Measurements from ENCODE around the gene ZNF440. TPM values are rescaled to one million over a fixed set of nuclear protein-coding genes. Genes with fewer than 3 reads are reported as not detected.

The ZNF440 gene
- polyA plus RNA-seq, 1 of the 3 experiments (the other 2 are of a cell fraction) = 2.0 TPM

GRCh38 chr19:11787536-11787935 lies 26.5 kb upstream of the ZNF440 start:
- Histone ChIP-seq H3K9me3 (peaks cover 24% of the 10 kb centered on the region), H4K20me1 (ENCODE audit: insufficient read depth) (no peaks in the 10 kb centered on the region), H3K79me2 (ENCODE audit: insufficient read depth) (no peaks in the 10 kb centered on the region), H3K27me3 (ENCODE audit: insufficient read depth) (no peaks in the 10 kb centered on the region), H3K9ac (no peak overlapping the region), H3K27ac (ENCODE audit: low read depth in 2 of 2, low read length in 1 of 2) (no peak overlapping the region), H3K9me2 (no peaks in the 10 kb centered on the region), H3K4me1 (ENCODE audit: control insufficient read depth in 1 of 2, insufficient read depth in 2 of 2, low read depth in 1 of 2, low read length in 1 of 2) (no peaks in the 10 kb centered on the region), H3F3A (replicated peaks; ENCODE audit: insufficient read depth) (no peaks in the 10 kb centered on the region), H2AFZ (ENCODE audit: low read depth) (no peak overlapping the region), H3K4me3 (ENCODE audit: low read depth in 2 of 2, low read length in 1 of 2) (no peak overlapping the region), H3K4me2 (no peak overlapping the region), H3K36me3 (replicated peaks in 1 of 2; ENCODE audit: control insufficient read depth in 1 of 2, insufficient read depth in 2 of 2, low read length in 1 of 2) (peaks cover 0 to 15% of the 10 kb centered on the region in 2 experiments)
- ChIA-PET POLR2A (no interaction called here), CTCF (interaction anchor here (2.3 kb wide), 1 partner anchor 10 kb away, joined by 20 read pairs; the partner anchor contains the start of gene ZNF491)
- WGBS (ENCODE audit: low lambda C conversion rate) = 60% methylated on average over 3 of the region's 3 CpGs
- TF ChIP-seq SIN3A (IDR thresholded peaks at IDR 0.05; ENCODE audit: borderline replicate concordance, low read depth, low read length) (no peak), MXI1 (IDR thresholded peaks at IDR 0.05; ENCODE audit: low read depth, low read length) (no peak), RXRA (IDR thresholded peaks at IDR 0.05; ENCODE audit: borderline replicate concordance, low read depth) (no peak), USF1 (IDR thresholded peaks at IDR 0.05; ENCODE audit: borderline replicate concordance, low read depth) (no peak), RAD21 (IDR thresholded peaks at IDR 0.05; ENCODE audit: low read length) (no peak), ZBTB33 (IDR thresholded peaks at IDR 0.05; ENCODE audit: borderline replicate concordance, low read depth) (no peak), TAF1 (IDR thresholded peaks at IDR 0.05; ENCODE audit: borderline replicate concordance, low read depth, low read length) (no peak), SMC3 (IDR thresholded peaks at IDR 0.05; ENCODE audit: low read depth, low read length) (no peak), IRF3 (IDR thresholded peaks at IDR 0.05; ENCODE audit: low read depth, low read length) (no peak), FOSL2 (IDR thresholded peaks at IDR 0.05; ENCODE audit: borderline replicate concordance, low read depth) (no peak), CHD2 (IDR thresholded peaks at IDR 0.05; ENCODE audit: low read length, partially characterized antibody) (no peak), USF2 (IDR thresholded peaks at IDR 0.05; ENCODE audit: borderline replicate concordance, low read depth, low read length) (no peak), POLR2AphosphoS5 (IDR thresholded peaks at IDR 0.05; ENCODE audit: low read depth, low read length) (no peak), MEF2A (IDR thresholded peaks at IDR 0.05; ENCODE audit: borderline replicate concordance, low read depth) (no peak), EP300 (IDR thresholded peaks at IDR 0.05; ENCODE audit: borderline replicate concordance in 1 of 2, low read depth in 1 of 2, low read length in 1 of 2) (no peak), JUND (IDR thresholded peaks at IDR 0.05) (no peak), FOXM1 (IDR thresholded peaks at IDR 0.05; ENCODE audit: low read depth) (no peak), NFIC (IDR thresholded peaks at IDR 0.05; ENCODE audit: borderline replicate concordance) (no peak)
- DNase-seq = no peak

Measured in SK-N-SH (cell line).